GM12872 (cell line): Measurements from ENCODE around the gene KY.

Experiments
- TF ChIP-seq, protein P1 (sequence below): IDR thresholded peaks from 3 replicates; pipeline ENCODE4 v1.5.1; 2011; ENCODE audit warnings: low read depth, mild to moderate bottlenecking, low read length, moderate library complexity; ENCODE audit not compliant: insufficient read depth

KY gene

GRCh38 chr3:134564991-134565390 is 85.8 kb downstream of the KY start:
- TF ChIP-seq, protein P1, sequence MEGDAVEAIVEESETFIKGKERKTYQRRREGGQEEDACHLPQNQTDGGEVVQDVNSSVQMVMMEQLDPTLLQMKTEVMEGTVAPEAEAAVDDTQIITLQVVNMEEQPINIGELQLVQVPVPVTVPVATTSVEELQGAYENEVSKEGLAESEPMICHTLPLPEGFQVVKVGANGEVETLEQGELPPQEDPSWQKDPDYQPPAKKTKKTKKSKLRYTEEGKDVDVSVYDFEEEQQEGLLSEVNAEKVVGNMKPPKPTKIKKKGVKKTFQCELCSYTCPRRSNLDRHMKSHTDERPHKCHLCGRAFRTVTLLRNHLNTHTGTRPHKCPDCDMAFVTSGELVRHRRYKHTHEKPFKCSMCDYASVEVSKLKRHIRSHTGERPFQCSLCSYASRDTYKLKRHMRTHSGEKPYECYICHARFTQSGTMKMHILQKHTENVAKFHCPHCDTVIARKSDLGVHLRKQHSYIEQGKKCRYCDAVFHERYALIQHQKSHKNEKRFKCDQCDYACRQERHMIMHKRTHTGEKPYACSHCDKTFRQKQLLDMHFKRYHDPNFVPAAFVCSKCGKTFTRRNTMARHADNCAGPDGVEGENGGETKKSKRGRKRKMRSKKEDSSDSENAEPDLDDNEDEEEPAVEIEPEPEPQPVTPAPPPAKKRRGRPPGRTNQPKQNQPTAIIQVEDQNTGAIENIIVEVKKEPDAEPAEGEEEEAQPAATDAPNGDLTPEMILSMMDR = no peak

DNA sequence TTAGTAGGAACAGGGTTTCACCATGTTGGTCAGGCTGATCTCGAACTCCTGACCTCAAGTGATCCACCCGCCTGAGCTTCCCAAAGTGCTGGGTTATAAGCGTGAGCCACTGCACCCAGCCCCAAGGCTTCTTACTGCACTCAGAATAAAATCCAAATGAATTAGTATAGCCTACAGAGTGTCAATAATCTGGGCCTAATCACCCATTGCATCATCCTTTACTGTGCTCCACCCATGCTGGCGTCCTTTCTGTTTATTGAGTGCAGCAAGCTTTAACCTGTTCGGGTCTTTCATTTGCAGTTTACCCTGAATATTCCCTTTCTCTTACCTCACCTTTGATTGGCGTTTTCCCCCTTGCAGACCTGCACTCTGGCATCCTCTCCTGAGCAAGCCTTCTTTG is 87.2 kb downstream of the KY start:
- TF ChIP-seq, protein P1 = no peak

- TF ChIP-seq, protein P1 = no peak
These were observed 88.8 kb downstream of the KY start for GRCh38 chr3:134562055-134562454.

DNA sequence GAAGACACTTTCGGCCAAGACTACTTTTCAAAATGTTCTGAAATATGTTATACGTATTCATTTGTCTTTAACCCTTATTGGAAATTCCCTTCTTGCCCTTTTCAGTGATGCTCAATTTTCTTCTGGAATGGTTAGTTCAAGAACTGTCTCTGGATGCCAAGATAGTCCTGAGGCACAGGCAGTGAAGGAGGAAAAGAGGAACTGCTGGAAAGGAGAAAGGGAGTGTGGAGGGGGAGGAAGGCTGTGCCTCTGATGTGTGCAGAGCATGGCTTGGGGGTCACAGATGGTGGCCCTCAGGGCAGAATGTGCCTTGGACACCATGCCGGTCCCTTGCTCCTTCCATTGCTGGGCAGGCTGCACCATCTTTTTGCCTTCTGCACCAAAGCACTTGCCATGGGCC is 91.2 kb downstream of the KY start:
- TF ChIP-seq, protein P1 = no peak
